ENCODE results near the gene DHODH. TPM values are rescaled to one million over a fixed set of nuclear protein-coding genes. Genes with fewer than 3 reads are reported as not detected.
"Not testable (repeated sequence)": the region's sequence is repeated elsewhere in the genome, so short reads cannot be mapped to it uniquely, and the experiment has no call there.

The DHODH gene
- 7.2 and 10.0 TPM in 2 replicates for total RNA-seq (2014; rRNA removed; shearing (Covaris generic))

DNA sequence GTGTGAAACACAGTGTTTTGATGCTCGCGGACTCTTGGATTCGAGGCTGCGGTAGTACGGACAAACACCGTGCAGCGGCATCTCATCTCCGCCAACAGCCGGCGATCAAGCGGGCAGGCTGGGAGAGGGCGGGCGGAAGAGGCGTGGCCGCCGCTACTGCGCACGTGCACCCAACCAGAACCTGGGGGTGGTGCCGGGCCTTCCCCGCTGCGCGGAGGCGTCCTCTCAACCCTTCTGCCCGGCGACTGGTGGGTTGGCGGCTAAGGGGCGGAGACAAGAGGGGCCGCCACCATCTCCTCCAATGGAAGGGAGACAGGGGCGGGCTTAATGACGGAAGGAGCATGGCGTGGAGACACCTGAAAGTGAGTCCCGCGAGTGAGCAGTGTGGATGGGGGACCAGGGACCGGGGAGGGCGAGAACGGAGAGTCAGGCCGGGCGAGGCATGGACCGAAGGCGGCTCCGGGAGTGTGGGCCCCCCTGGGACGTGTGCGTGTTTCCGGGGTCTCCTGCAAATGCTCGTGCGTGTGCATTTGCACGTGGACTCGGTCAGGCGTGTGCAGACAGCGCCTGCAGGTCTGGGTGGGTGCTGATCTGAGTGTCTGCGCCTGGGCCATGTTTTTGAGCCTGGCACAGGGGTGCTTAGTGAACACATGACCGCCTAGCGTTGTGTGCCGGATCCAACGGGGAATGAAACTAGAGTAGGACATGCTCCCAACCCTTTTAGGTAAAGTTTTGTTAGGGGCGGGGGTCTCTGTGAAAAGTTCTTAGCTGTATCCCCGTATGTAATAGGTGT is at the start of gene DHODH:
TSS of gene DHODH (plus strand) at position 321 of the 793 bp plus-strand sequence. CDS start at position 342, 21 bp downstream.
- peak; percentile 97 for DNase-seq (ENCODE audit: low read depth)

DNA sequence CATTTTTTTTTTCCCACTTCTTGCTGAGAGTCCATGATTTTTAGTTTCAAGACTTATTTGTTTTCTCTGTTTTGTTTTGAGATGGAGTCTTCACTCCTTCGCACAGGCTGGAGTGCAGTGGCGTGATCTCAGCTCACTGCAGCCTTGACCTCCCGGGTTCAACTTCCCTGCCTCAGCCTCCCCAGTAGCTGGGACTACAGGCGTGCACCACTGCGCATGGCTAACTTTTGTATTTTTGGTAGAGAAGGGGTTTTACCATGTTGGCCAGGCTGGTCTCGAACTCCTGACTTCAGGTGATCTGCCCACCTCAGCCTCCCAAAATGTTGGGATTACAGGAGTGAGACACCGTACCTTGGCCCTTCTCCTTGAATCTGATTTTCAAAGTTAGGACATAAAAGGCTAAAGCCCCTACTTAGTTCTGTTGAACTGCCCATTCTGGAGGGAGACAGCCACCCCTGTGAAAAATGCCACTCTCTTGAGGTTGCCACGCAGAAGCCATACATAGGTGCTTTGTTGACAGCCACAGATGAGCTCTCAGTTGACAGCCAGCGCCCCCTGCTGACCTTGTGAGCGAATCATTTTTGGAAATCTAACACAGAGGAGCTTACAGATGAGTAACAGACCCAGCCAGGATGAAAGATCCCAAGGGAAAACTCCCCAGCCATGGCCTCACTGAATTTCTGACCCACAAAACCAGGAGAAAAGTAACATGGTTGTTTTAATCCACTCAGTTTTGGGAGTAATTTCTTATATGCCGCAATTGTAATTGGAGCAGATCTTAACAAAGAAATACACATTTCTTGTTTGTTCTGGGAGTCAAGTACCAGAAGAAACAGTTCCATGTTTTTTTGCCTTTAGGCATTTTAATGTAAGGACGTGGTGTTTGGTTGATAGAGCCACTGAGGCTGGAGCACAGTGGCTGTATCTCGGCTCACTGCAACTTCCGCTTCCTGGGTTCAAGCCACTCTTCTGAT is 47.2 kb upstream of the DHODH start:
- DNase-seq (ENCODE audit: low read depth): peak; percentile 85

DNA sequence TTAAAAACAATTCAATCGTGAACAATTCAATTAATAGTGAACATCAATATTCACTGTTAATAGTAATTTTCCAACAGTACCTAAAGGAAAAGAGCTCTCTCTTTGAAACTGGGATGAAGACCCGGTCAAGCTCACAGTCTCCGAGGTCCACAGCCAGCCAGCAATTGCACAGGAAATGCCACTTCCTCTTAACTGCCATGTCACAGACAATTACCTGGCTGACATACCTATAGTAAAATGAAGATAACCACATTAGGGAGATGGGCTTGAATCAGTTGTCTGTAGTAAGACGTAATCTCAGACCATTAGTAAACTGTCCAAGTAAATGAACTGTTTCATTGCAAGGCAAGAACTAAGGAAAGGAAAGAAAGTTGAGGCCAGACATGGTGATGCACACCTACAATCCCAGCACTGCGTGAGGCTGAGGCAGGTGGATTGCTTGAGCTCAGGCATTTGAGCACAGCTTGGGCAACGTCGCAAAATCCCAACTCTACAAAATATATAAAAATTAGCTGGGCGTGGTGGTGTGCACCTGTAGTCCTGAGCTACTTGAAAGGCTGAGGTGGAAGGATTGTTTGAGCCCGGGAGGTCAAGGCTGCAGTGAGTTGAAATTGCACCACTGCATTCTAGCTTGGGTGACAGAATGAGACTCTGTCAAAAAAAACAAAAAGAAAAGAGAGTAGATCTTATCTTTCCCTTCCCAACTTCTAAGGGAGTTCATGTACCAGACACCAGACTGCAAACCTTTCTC is 45.2 kb upstream of the DHODH start:
- DNase-seq (ENCODE audit: low read depth): no peak

DNA sequence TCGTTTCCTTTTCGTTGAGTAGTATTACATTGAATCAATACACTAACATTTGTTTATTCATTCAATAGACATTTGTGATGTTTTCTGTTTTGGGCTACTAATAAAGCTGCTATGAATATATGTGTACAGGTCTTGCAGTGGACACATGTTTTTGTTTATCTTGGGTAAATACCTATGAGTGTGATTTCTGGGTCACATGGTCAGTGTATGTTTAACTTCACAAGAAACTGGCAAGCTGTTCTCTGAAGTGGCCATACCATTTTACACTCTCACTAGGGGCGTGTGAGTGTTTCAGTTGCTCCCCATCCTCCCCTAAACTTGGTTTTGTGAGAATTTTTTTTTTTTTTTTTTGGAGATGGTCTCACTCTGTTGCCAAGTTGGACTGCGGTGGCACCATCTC is 43.3 kb upstream of the DHODH start:
- no peak for DNase-seq (ENCODE audit: low read depth)

DNA sequence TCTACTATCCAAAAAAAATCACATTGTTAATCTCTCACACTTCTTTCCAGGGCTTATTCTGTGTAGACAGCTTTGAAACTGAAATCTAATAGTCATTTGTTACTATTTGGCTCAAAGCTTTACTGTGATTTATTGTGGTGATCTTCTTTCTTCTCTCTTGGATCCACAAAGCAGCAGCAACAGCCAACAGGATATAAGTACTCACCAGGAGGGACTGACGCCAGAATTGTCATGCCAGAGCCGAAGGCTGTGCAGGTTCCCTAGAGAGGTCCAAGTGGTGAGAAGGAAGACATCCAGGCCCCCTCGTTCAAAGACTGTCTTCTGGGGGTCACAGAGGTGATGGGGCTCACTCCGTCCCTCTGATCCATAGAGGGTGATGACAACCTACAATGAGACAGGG is 41.6 kb upstream of the DHODH start:
- DNase-seq (ENCODE audit: low read depth): no peak

DNA sequence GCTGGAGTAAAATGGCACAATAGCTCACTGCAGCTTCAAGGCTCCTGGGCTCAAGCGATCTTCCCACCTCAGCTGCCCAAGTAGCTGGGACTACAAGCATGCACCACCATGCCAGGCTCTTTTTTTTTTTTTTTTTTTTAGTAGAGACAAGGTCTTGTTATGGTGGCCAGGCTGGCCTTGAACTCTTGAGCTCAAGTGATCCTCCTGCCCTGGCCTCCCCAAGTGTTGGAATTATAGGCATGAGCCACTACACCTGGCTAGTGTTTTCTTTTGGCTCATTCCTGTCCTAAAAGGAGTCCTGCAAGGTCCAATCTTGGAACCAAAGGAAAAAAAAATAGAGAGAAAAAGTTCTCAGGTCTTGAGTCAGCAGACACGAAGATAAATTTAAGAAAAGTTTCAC is 39.2 kb upstream of the DHODH start:
- no peak for DNase-seq (ENCODE audit: low read depth)

DNA sequence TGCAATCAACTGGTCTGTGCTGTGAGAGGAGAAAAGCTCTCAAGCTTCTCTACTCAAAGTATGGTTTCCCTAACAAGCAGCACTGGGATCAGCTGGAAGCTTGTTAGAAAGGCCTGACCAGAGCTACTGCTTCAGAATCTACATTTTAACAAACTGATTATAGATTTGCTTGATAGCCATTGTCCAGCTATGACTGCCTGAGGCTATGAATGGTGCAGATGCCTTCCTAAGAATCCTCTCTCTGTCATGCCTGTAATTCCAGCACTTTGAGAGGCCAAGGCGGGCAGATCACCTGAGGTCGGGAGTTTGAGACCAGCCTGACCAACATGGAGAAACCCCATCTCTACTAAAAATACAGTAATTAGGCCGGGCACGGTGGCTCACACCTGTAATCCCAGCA is 37.0 kb upstream of the DHODH start:
- DNase-seq (ENCODE audit: low read depth): no peak

DNA sequence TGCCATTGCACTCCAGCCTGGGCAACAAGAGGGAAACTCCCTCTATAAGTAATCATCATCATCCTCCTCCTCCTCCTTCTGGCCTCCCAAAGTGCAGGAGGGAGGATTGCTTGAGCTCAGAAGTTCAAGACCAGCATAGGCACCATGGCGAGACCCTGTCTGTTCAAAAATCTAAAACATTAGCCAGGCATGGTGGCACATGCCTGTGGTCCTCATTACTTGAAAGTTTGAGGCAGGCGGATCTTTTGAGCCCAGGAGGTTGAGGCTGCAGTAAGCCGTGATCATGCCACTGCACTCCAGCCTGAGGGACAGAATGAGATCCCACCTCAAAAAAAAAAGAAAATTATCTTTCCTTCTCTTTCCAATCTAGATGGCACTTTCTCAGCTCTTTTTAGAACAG is 36.2 kb upstream of the DHODH start:
- no peak for DNase-seq (ENCODE audit: low read depth)

DNA sequence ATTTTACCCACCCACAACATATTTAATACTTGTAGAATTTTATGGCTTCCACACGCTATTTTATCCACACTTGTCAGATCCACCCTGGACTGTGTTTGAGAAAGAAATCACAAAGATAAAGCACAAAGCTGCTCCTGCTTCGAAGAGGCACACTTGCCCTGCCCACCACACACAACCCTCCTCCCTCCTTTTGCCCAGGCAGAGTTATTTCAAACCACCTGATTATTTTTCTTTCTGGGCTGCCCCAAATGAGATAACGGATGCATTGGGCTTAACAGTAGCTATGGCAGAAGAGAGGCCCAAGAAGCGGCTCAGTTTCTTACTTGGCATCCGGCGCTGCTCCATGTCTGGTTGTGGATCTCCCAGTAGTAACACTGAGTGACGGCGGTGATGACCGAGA is 35.5 kb upstream of the DHODH start:
- DNase-seq (ENCODE audit: low read depth): no peak

DNA sequence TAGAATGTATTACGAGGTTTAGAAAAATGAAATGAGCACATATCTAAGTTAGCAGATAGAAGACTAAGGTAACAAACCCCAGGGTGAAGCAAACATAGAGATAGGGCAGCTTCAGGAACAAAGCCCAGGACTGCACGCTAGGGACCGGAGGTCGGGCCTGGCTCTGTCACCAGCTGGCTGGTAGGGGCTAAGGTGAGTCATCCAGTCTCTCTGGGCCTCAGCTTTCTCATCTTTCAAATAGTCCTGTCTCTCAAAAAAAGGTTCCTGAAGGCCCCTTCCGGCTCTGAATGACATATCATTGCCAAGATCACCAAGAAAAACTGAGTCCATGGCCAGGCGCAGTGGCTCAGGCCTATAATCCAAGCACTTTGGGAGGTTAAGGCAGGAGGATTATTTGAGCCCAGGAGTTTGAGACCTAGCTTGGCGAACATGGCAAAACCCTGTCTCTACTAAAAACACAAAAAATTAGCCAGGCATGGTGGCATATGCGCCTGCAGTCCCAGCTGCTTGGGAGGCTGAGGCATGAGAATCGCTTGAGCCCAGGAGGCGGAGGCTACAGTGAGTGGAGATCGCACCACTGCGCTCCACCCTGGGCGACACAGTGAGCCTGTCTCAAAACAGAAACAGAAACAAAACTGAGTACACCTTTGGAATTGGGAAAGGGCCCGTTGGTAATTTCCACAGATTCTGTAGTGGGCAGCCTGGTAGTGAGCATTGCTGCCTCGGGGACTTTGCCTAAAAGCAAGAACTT is 34.3 kb upstream of the DHODH start:
- DNase-seq (ENCODE audit: low read depth): peak; percentile 25

DNA sequence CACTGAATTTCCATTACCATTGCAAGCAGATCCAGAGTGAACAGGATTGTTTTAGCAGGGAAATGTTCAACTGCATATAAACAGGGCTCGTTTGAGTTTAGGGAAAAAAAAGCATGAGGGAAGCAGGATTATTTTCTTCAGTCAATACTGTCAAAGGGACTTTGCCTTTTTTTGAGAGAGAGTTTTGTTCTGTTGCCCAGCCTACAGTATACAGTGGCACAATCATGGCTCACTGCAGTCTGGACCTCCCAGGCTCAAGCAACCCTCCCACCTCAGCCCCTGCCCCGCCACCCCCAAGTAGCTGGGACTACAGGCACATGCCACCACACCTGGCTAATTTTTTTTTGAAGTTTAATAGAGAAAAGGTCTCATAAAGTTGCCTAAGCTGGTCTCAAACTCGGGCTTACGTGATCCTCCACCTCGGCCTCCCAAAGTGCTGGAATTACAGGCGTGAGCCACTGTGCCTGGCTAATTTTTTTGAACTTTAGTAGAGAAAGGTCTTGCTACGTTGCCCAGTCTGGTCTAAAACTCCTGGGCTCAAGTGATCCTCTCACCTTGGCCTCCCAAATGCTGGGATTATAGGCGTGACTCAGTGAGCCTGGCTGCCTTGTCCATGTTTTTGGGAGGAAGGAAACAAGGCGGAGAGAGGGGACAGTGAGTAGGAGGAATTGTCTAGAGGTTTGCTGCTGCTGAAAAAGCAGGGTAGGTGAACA is 23.1 kb upstream of the DHODH start:
- DNase-seq (ENCODE audit: low read depth): no peak

DNA sequence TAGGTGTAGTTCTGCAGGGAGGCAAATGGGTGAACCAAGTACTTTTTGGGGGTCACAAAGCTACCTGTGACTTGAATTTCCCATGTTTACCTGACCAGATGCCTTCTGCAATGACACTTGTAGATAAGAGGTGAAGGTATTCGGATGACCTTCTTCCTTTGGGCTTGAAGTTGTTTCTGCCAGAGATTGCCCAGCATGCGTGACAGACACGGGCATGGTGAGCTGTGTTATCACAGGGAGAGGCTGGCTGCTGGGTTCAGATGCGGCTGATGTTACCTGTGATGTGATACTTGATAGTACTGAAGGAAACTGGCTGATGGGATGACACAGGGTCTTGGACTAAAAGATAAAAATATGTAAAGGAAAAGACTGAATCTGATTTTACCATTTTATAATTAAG is 22.4 kb upstream of the DHODH start:
- no peak for DNase-seq (ENCODE audit: low read depth)

DNA sequence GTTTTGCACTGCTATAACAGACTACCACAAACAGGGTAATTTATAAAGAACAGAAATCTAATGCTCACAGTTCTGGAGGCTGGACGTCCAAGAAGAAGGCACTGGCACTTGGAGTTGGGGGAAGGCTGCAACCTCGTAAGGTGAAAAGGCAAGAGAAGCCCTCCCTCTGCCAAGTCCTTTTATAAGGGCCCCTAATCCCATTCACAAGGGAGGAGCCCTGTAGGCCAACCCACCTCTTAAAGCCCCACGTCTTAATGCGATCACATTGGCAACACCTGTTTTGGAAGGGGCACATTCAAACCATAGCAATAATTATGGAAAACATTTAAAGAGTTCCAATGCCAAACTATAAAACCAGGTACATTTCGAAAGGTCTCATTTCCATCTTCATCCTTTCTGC is 13.5 kb upstream of the DHODH start:
- DNase-seq (ENCODE audit: low read depth): no peak

DNA sequence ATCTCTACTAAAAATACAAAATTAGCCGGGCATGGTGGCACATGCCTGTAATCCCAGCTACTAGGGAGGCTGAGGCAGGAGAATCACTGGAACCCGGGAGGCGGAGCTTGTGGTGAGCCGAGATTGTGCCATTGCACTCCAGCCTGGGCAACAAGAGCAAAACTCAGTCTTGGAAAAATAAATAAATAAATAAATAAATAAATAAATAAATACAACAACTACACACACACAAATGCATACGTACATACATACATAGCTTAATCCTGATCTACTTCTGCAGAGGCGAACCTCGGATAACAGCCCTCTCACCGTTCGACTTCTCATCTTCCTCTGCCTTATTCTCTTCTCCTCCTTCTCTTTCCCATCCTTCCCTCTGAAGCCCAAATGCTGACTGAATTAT is 11.0 kb upstream of the DHODH start:
- not testable (repeated sequence) for DNase-seq (ENCODE audit: low read depth)

DNA sequence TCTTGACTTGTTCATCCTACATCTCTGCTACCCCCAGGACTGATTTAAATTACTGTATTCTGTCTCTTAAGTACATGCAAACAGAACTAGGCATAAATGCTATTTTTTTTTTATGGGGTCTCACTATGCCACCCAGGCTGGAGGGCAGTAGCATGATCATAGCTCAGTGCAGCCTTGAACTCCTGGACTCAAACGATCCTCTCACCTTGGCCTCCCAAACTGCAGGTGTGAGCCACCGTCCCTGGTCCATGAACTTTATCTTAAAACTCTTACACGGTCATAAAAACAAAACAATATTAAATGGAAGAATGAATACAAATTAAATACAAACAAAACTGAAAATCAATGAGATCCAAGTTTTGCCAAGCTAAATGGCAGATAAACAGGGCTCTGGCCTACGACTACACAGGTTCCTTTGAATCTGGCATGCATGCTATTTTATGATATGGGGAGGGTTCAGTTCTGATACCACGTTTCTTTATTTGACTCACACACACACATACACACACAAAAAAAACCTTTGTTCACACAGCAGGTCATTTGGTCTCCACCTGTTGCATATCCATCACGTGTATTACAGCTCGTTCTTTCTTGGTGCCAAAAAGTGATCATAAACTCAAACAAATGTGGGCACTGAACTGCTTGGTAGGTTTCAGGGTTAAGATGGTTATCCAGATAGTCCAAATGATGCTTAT is 7.2 kb upstream of the DHODH start:
- no peak for DNase-seq (ENCODE audit: low read depth)

DNA sequence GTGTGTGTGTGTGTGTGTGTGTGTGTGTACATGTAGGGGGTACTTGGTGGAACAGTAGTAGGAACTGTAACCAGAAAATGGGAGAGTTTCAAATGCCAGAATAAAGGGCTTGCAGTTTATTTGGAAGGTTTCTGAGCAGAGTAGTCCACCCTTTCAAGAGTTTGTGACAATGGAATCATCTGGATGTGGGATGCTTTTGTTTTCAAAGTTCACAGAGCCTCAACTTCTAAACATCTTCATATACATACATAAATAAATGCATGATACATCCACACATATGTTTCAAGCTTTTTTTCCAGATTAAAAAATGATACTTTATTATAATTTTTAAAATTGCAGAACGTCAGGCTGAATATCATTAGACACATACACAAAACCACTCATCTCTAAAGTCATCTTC is 5.9 kb upstream of the DHODH start:
- no peak for DNase-seq (ENCODE audit: low read depth)

DNA sequence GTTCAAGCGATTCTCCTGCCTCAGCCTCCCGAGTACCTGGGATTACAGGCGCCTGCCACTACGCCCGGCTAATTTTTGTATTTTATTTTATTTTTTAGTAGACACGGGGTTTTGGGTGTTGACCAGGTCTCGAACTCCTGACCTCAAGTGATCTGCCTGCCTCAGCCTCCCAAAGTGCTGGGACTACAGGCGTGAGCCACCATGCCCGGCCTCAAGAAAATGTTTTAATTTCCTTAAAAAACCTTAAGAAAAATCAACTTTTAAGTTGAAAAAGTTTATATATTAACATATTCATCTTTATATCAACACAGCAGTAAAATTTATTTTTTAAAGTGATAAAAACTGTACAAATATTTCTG is 500 bp upstream of the DHODH start:
- DNase-seq (ENCODE audit: low read depth): not testable (repeated sequence)

DNA sequence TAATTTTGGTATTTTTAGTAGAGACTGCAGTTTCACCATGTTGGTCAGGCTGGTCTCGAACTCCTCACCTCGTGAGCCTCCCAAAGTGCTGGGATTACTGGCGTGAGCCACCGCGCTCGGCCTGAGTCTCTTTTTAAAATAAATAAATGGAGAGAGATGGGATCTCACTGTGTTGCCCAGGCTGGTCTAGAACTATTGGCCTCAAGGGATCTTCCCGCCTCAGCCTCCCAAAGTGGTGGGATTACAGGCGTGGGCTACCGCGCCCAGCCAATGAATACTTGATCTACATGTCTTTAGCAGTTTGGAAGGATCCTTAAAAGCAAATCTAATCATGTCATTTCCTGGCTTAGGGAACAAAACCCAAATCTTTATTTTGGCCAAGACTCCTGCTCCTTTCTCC is 1.2 kb downstream of the DHODH start:
- no peak for DNase-seq (ENCODE audit: low read depth)

DNA sequence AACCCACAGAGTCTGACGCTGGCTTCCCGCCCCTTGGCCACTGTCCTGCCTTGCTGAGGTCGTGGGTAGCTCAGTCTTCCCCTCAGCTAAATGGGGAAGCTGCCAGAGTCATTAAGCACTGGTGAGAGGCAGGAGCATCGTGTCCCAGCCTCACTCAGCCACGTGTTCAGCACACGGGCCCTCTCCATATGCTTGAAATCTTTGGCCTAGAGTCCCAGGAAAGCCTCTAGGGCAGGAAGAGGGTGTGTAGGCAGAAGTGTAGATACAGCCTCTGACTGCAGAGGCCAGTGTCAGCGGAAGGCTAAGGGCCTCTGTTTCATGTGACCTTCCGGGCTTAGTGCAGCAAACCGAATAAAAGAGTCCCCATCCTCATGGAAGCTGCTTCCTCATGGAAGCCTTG is 4.1 kb downstream of the DHODH start:
- DNase-seq (ENCODE audit: low read depth): no peak

DNA sequence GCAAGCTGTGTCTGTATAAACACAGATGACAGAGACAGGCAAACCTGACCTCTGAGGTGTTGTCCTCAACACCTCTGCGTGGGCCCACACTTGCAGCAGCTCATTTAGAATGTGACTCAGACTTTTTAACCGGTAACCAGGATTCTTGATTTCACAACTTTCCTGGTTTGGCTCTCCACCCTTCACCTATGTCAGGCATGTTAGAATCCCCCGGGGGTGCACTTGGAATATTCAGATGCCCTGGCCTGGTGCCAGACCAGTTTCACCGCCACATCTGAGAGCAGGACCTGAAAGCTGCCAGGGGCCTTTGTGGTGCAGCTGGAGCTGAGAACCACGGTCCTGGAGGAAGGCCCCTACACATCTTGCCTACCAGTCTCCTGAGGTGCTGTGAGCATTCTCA is 4.8 kb downstream of the DHODH start:
- DNase-seq (ENCODE audit: low read depth): peak; percentile 28

All from RPMI7951 (cell line).